ENCODE results near the gene GREB1.

The GREB1 gene

GRCh38 chr2:11612553-11613215 lies 78.8 kb downstream of the GREB1 start:
- WGBS (ENCODE audit: insufficient coverage) = 93% methylated on average over 20 of the region's 20 CpGs
- ChIA-PET POLR2A (no interaction called here), CTCF (no interaction called here)
- Histone ChIP-seq H3K27me3 (replicated peaks in 2 of 5; ENCODE audit: control insufficient read depth in 4 of 5, insufficient read depth in 5 of 5, low read length in 4 of 5) (peaks cover 0 to 4% (median 2%) of the 10 kb centered on the region in 5 experiments), H3K36me3 (ENCODE audit: control insufficient read depth in 4 of 4, insufficient read depth in 4 of 4, low read length in 3 of 4) (no peaks in the 10 kb centered on the region), H3K4me3 (ENCODE audit: control insufficient read depth in 1 of 7, extremely low read depth in 1 of 7, insufficient read depth in 4 of 7, low read depth in 2 of 7, low read length in 6 of 7) (no peak overlapping the region), H3K27ac (ENCODE audit: insufficient read depth in 1 of 2, low read depth in 1 of 2, low read length in 2 of 2, poor library complexity in 1 of 2, severe bottlenecking in 2 of 2) (no peak overlapping the region), H3K4me1 (ENCODE audit: control extremely low read depth in 1 of 4, control insufficient read depth in 4 of 4, insufficient read depth in 4 of 4, low read length in 3 of 4) (no peaks in the 10 kb centered on the region), H3K9me3 (ENCODE audit: control extremely low read depth in 1 of 5, control insufficient read depth in 4 of 5, insufficient read depth in 2 of 5, low read depth in 1 of 5, low read length in 4 of 5) (no peaks in the 10 kb centered on the region)
- DNase-seq = no peak

DNA sequence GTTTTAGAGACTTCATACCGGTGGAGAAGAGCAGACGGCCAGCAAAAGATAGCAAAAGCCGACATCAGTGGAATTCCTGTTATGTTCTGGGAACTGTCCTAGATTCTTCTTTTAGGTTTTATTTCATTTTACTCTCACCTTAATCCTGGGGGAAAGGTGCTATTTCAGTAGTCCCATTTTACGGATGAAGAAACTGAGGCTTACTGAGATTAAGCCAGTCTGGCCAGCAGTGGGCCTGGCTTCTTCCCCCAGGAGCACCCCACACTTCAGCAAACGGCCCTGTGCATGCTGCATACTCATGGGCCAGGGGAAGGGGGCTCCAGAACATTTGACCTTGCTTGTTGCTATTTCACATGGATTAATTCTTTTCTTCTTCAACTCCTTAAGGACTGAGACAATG lies 79.5 kb downstream of the GREB1 start:
- no peak overlapping the region for H3K27ac ChIP-seq (ENCODE audit: insufficient read depth in 1 of 2, low read depth in 1 of 2, low read length in 2 of 2, poor library complexity in 1 of 2, severe bottlenecking in 2 of 2)
- CTCF ChIA-PET = no interaction called here
- 90% methylated on average over 2 of the region's 5 CpGs for WGBS (ENCODE audit: insufficient coverage)

GRCh38 chr2:11615209-11615608 lies 81.4 kb downstream of the GREB1 start:
- 92% methylated on average over 3 of the region's 3 CpGs for WGBS (ENCODE audit: insufficient coverage)
- POLR2A ChIA-PET = no interaction called here
- CTCF ChIA-PET = no interaction called here

More for the DNA sequence above, 79.5 kb downstream of the GREB1 start:
- Histone ChIP-seq H3K4me3 (ENCODE audit: control insufficient read depth in 1 of 7, extremely low read depth in 1 of 7, insufficient read depth in 4 of 7, low read depth in 2 of 7, low read length in 6 of 7) (no peak overlapping the region), H3K27me3 (replicated peaks in 2 of 5; ENCODE audit: control insufficient read depth in 4 of 5, insufficient read depth in 5 of 5, low read length in 4 of 5) (peaks cover 0 to 4% (median 2%) of the 10 kb centered on the region in 5 experiments), H3K4me1 (ENCODE audit: control extremely low read depth in 1 of 4, control insufficient read depth in 4 of 4, insufficient read depth in 4 of 4, low read length in 3 of 4) (no peaks in the 10 kb centered on the region), H3K9me3 (ENCODE audit: control extremely low read depth in 1 of 5, control insufficient read depth in 4 of 5, insufficient read depth in 2 of 5, low read depth in 1 of 5, low read length in 4 of 5) (no peaks in the 10 kb centered on the region), H3K36me3 (ENCODE audit: control insufficient read depth in 4 of 4, insufficient read depth in 4 of 4, low read length in 3 of 4) (no peaks in the 10 kb centered on the region)
- no peak for DNase-seq
- POLR2A ChIA-PET = no interaction called here

DNA sequence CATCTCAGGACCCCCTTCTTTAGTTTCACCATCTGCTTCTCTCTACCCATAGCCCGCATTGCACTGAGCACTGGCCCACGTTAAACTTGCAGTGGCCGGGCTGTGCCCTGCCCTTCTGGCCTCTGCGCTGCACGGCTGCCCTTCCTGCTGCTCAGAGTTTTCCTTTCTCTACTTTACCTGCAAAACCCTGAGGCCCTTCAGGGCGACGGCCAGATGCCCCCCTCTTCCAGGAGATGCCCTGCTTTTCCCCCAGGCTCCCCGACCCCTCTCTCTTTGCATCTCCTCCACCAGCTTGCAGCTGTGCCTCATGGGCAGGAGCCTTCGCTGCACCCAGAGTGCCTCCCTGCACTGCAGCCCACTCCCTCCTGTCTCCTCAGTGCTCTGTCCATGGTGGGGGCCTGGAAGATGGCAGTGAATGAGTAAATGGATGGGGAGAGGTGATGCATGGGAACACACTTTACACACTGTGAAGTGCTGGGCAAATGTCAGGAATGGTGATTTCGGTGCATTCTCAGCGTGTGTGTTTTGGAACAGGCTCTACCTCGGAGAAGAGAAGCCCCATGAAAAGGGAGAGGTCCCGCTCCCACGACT lies 82.3 kb downstream of the GREB1 start:
- ChIA-PET CTCF (no interaction called here), POLR2A (no interaction called here)
- Histone ChIP-seq H3K9me3 (ENCODE audit: control extremely low read depth in 1 of 5, control insufficient read depth in 4 of 5, insufficient read depth in 2 of 5, low read depth in 1 of 5, low read length in 4 of 5) (no peaks in the 10 kb centered on the region), H3K4me1 (ENCODE audit: control extremely low read depth in 1 of 4, control insufficient read depth in 4 of 4, insufficient read depth in 4 of 4, low read length in 3 of 4) (no peaks in the 10 kb centered on the region), H3K4me3 (ENCODE audit: control insufficient read depth in 1 of 7, extremely low read depth in 1 of 7, insufficient read depth in 4 of 7, low read depth in 2 of 7, low read length in 6 of 7) (no peak overlapping the region), H3K27me3 (replicated peaks in 2 of 5; ENCODE audit: control insufficient read depth in 4 of 5, insufficient read depth in 5 of 5, low read length in 4 of 5) (no peaks in the 10 kb centered on the region), H3K27ac (ENCODE audit: insufficient read depth in 1 of 2, low read depth in 1 of 2, low read length in 2 of 2, poor library complexity in 1 of 2, severe bottlenecking in 2 of 2) (no peak overlapping the region), H3K36me3 (ENCODE audit: control insufficient read depth in 4 of 4, insufficient read depth in 4 of 4, low read length in 3 of 4) (no peaks in the 10 kb centered on the region)
- 86% methylated on average over 12 of the region's 14 CpGs for WGBS (ENCODE audit: insufficient coverage)
- no peak for DNase-seq

More at GRCh38 chr2:11615209-11615608, 81.4 kb downstream of the GREB1 start:
- Histone ChIP-seq H3K9me3 (ENCODE audit: control extremely low read depth in 1 of 5, control insufficient read depth in 4 of 5, insufficient read depth in 2 of 5, low read depth in 1 of 5, low read length in 4 of 5) (no peaks in the 10 kb centered on the region), H3K27me3 (replicated peaks in 2 of 5; ENCODE audit: control insufficient read depth in 4 of 5, insufficient read depth in 5 of 5, low read length in 4 of 5) (no peaks in the 10 kb centered on the region), H3K27ac (ENCODE audit: insufficient read depth in 1 of 2, low read depth in 1 of 2, low read length in 2 of 2, poor library complexity in 1 of 2, severe bottlenecking in 2 of 2) (no peak overlapping the region), H3K4me3 (ENCODE audit: control insufficient read depth in 1 of 7, extremely low read depth in 1 of 7, insufficient read depth in 4 of 7, low read depth in 2 of 7, low read length in 6 of 7) (no peak overlapping the region), H3K36me3 (ENCODE audit: control insufficient read depth in 4 of 4, insufficient read depth in 4 of 4, low read length in 3 of 4) (no peaks in the 10 kb centered on the region), H3K4me1 (ENCODE audit: control extremely low read depth in 1 of 4, control insufficient read depth in 4 of 4, insufficient read depth in 4 of 4, low read length in 3 of 4) (no peaks in the 10 kb centered on the region)
- no peak for DNase-seq

DNA sequence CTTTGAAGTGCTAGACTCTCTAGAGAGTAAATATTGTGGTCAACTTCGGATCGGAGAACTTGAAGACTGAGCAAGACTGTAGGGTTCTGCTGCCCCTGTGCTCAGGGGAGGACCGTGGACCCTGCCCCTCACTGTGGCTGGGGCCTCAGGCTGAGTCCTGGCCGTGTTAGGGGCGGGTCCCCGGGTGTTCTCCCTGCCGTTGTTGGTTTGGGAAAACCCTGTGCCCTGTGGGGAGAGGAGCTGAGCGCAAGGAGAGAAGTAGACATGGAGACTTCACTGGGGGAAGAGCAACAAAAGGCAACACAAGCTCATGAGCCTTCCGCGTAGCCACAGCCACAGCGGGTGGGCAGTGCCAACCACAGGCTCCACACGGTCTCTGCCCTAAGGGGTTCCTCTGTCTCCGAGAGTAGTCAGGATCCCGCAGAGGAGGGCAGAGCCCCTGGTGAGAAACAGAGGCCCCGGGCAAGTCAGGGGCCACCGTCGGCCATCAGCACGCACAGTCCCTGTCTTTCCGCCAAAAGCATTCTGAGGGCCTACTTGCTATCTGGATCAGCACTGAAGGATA lies 83.1 kb downstream of the GREB1 start:
- Histone ChIP-seq H3K36me3 (ENCODE audit: control insufficient read depth in 4 of 4, insufficient read depth in 4 of 4, low read length in 3 of 4) (no peaks in the 10 kb centered on the region), H3K4me3 (ENCODE audit: control insufficient read depth in 1 of 7, extremely low read depth in 1 of 7, insufficient read depth in 4 of 7, low read depth in 2 of 7, low read length in 6 of 7) (no peak overlapping the region), H3K27me3 (replicated peaks in 2 of 5; ENCODE audit: control insufficient read depth in 4 of 5, insufficient read depth in 5 of 5, low read length in 4 of 5) (no peaks in the 10 kb centered on the region), H3K9me3 (ENCODE audit: control extremely low read depth in 1 of 5, control insufficient read depth in 4 of 5, insufficient read depth in 2 of 5, low read depth in 1 of 5, low read length in 4 of 5) (no peaks in the 10 kb centered on the region), H3K4me1 (ENCODE audit: control extremely low read depth in 1 of 4, control insufficient read depth in 4 of 4, insufficient read depth in 4 of 4, low read length in 3 of 4) (no peaks in the 10 kb centered on the region), H3K27ac (ENCODE audit: insufficient read depth in 1 of 2, low read depth in 1 of 2, low read length in 2 of 2, poor library complexity in 1 of 2, severe bottlenecking in 2 of 2) (no peak overlapping the region)
- ChIA-PET CTCF (no interaction called here), POLR2A (no interaction called here)
- WGBS (ENCODE audit: insufficient coverage) = 88% methylated on average over 19 of the region's 19 CpGs
- DNase-seq = no peak

- Histone ChIP-seq H3K4me1 (ENCODE audit: control extremely low read depth in 1 of 4, control insufficient read depth in 4 of 4, insufficient read depth in 4 of 4, low read length in 3 of 4) (no peaks in the 10 kb centered on the region), H3K9me3 (ENCODE audit: control extremely low read depth in 1 of 5, control insufficient read depth in 4 of 5, insufficient read depth in 2 of 5, low read depth in 1 of 5, low read length in 4 of 5) (no peaks in the 10 kb centered on the region), H3K4me3 (ENCODE audit: control insufficient read depth in 1 of 7, extremely low read depth in 1 of 7, insufficient read depth in 4 of 7, low read depth in 2 of 7, low read length in 6 of 7) (no peak overlapping the region), H3K27ac (ENCODE audit: insufficient read depth in 1 of 2, low read depth in 1 of 2, low read length in 2 of 2, poor library complexity in 1 of 2, severe bottlenecking in 2 of 2) (no peak overlapping the region), H3K36me3 (ENCODE audit: control insufficient read depth in 4 of 4, insufficient read depth in 4 of 4, low read length in 3 of 4) (no peaks in the 10 kb centered on the region), H3K27me3 (replicated peaks in 2 of 5; ENCODE audit: control insufficient read depth in 4 of 5, insufficient read depth in 5 of 5, low read length in 4 of 5) (no peaks in the 10 kb centered on the region)
- 95% methylated on average over 13 of the region's 14 CpGs for WGBS (ENCODE audit: insufficient coverage)
- ChIA-PET CTCF (no interaction called here), POLR2A (no interaction called here)
- no peak for DNase-seq
Observed at GRCh38 chr2:11617527-11617926, 83.7 kb downstream of the GREB1 start.

DNA sequence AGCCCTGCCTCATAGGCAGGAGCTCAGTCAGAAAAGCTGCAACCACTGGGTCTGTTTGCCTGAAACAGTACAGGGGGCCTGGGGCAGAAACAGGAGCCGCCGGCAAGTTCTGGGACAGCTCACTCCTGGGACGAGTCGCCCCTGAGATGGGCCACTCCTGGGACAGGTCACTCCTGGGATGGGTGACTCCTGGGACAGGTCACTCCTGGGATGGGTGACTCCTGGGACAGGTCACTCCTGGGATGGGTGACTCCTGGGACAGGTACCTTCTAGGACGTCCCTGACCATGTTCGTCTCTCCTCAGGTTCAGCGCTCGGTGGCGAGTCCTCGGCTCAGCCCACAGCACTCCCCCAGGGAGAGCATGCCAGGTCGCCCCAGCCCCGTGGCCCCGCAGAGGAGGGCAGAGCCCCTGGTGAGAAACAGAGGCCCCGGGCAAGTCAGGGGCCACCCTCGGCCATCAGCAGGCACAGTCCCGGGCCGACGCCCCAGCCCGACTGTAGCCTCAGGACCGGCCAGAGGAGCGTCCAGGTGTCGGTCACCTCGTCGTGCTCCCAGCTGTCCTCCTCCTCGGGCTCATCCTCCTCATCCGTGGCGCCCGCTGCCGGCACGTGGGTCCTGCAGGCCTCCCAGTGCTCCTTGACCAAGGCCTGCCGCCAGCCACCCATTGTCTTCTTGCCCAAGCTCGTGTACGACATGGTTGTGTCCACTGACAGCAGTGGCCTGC lies 84.3 kb downstream of the GREB1 start:
- H3K9me3 ChIP-seq (ENCODE audit: control extremely low read depth in 1 of 5, control insufficient read depth in 4 of 5, insufficient read depth in 2 of 5, low read depth in 1 of 5, low read length in 4 of 5) = no peaks in the 10 kb centered on the region
- H3K36me3 ChIP-seq (ENCODE audit: control insufficient read depth in 4 of 4, insufficient read depth in 4 of 4, low read length in 3 of 4) = no peaks in the 10 kb centered on the region
- H3K27me3 ChIP-seq (replicated peaks in 2 of 5; ENCODE audit: control insufficient read depth in 4 of 5, insufficient read depth in 5 of 5, low read length in 4 of 5) = no peaks in the 10 kb centered on the region
- no peak for DNase-seq
- WGBS (ENCODE audit: insufficient coverage) = 95% methylated on average over 31 of the region's 33 CpGs
- no peak overlapping the region for H3K4me3 ChIP-seq (ENCODE audit: control insufficient read depth in 1 of 7, extremely low read depth in 1 of 7, insufficient read depth in 4 of 7, low read depth in 2 of 7, low read length in 6 of 7)
- ChIA-PET POLR2A (no interaction called here), CTCF (no interaction called here)
- no peaks in the 10 kb centered on the region for H3K4me1 ChIP-seq (ENCODE audit: control extremely low read depth in 1 of 4, control insufficient read depth in 4 of 4, insufficient read depth in 4 of 4, low read length in 3 of 4)
- H3K27ac ChIP-seq (ENCODE audit: insufficient read depth in 1 of 2, low read depth in 1 of 2, low read length in 2 of 2, poor library complexity in 1 of 2, severe bottlenecking in 2 of 2) = no peak overlapping the region
